Activated CD4-positive, alpha-beta T cell treated with anti-CD3 and anti-CD28 coated beads, Interleukin-2, Interleukin-6, amounts not matched to agents 100 ng/mL and 50 ng/mL, durations not matched to agents 16 hours and 8 hours (primary cell): Measurements from ENCODE around the gene HERC4.

ENCODE experiments used
- DNase-seq: peaks from one replicate; pipeline ENCODE4 v3.0.0-alpha.2; 2020

Gene HERC4

GRCh38 chr10:67875340-67876238 lies 199.5 kb downstream of the HERC4 start:
- DNase-seq = no peak
